Measurements from ENCODE around the gene UNC5B.
A peak's percentile ranks its signal among the peaks of the same experiment; 100 is the strongest.

Gene UNC5B

GRCh38 chr10:71325267-71325666 lies 112.9 kb downstream of the UNC5B start:
- no peak for DNase-seq

GRCh38 chr10:71326464-71326881 lies 114.1 kb downstream of the UNC5B start:
- DNase-seq, result no peak

GRCh38 chr10:71330789-71331404 lies 118.5 kb downstream of the UNC5B start:
- DNase-seq, result no peak

GRCh38 chr10:71331736-71332135 lies 119.4 kb downstream of the UNC5B start:
- no peak for DNase-seq

- no peak for DNase-seq
Measured at GRCh38 chr10:71332466-71332865, 120.1 kb downstream of the UNC5B start.

- DNase-seq, result no peak
Measured at GRCh38 chr10:71333129-71333887, 120.9 kb downstream of the UNC5B start.

GRCh38 chr10:71334221-71334791 lies 121.9 kb downstream of the UNC5B start:
- no peak for DNase-seq

- DNase-seq, result no peak
Measured at GRCh38 chr10:71335173-71335708, 122.9 kb downstream of the UNC5B start.

GRCh38 chr10:71336632-71337031 lies 124.3 kb downstream of the UNC5B start:
- no peak for DNase-seq

- DNase-seq, result no peak
Measured at GRCh38 chr10:71337219-71337701, 124.9 kb downstream of the UNC5B start.

GRCh38 chr10:71338728-71339495 lies 126.5 kb downstream of the UNC5B start:
- peak; percentile 50 for DNase-seq

GRCh38 chr10:71339796-71340589 lies 127.6 kb downstream of the UNC5B start:
- DNase-seq, result peak; percentile 16

GRCh38 chr10:71342573-71343391 lies 130.4 kb downstream of the UNC5B start:
- no peak for DNase-seq

GRCh38 chr10:71343392-71343773 lies 131.0 kb downstream of the UNC5B start:
- no peak for DNase-seq

- no peak for DNase-seq
Measured at GRCh38 chr10:71344154-71344925, 132.0 kb downstream of the UNC5B start.

GRCh38 chr10:71344993-71345480 lies 132.7 kb downstream of the UNC5B start:
- no peak for DNase-seq

GRCh38 chr10:71345694-71346093 lies 133.3 kb downstream of the UNC5B start:
- no peak for DNase-seq

GRCh38 chr10:71346731-71347130 lies 134.4 kb downstream of the UNC5B start:
- DNase-seq, result no peak

GRCh38 chr10:71347587-71348395 lies 135.4 kb downstream of the UNC5B start:
- no peak for DNase-seq
